Stimulated activated CD8-positive, alpha-beta memory T cell treated with anti-CD3 and anti-CD28 coated beads, Interleukin-2, amount 100 ng/mL, for 1 hour (primary cell): ENCODE data around the gene BMP2K.
"Not testable (repeated sequence)": the region's sequence is repeated elsewhere in the genome, so short reads cannot be mapped to it uniquely, and the experiment has no call there.

Source experiments
- DNase-seq, 2 donors: peaks; one replicate each; pipeline ENCODE4 v3.0.0-alpha.2; 2020; ENCODE audit warnings: low read depth in 2 of 2

The BMP2K gene

GRCh38 chr4:78795594-78796416 is 19.7 kb downstream of the BMP2K start:
- DNase-seq: not testable (repeated sequence)

GRCh38 chr4:78796526-78796925 is 20.4 kb downstream of the BMP2K start:
- DNase-seq: no peak

- DNase-seq: no peak
Observed at GRCh38 chr4:78797777-78798284, 21.7 kb downstream of the BMP2K start.

DNA sequence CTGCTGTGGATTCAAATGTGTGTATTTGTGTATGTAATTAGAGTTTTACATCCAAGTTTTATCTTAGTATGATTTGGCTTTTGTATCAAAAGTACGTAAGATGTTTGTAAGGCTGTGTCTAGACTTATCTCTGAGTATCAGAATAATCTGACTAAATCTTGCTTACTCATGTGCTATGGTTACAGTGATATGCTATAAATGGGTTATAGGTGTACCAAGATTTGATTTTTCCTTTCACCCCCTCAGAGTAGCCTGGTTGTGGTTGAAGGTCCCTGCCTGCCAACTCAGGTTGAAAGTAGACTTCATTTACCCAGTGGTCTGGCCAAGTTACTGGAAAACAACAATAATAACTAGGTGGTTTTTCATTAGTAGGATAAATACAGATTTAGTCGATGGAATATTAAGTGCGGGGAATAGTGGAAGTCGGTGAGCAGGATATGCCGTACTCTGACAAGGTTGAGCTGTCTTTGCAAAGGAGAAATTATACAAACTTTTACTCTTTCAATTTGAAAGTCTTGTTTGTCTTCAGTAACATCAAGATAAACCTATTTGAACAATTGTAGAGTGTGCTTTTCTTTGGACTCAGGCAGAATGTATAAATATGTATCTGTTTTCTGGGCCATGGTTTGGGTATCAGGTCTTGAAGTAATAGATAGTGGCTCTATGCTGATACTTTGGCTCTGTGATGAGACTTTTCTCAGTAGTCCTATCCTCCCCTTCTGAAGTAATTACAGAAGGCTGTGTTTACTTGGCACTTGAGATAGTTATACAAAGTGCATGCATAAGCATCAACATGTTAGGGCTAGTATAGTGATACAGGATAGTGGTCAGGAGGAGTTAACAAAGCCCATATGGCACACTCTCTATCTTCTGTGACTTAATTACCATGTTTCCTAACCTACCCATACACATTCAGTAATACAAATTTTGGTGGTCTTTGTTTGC is 23.7 kb downstream of the BMP2K start:
- no peak for DNase-seq

DNA sequence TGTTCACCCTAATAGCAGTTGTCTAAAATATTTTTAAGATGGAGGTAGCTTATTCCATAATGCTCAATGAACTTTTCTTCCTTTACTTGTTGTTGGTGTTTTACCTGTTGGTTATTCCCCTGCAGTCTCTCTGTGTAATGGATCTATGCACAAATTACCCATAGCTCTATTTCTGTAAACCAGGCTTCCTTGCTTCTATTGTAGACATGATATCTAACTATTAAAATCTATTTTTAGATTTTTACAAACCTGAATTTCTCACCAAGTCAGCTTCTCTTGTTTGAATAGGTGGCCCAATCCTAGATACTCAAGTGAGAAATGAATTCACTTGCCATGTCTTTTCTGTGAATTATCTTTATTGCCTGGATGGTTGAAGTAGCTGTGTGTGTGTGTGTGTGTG is 24.8 kb downstream of the BMP2K start:
- DNase-seq: no peak

DNA sequence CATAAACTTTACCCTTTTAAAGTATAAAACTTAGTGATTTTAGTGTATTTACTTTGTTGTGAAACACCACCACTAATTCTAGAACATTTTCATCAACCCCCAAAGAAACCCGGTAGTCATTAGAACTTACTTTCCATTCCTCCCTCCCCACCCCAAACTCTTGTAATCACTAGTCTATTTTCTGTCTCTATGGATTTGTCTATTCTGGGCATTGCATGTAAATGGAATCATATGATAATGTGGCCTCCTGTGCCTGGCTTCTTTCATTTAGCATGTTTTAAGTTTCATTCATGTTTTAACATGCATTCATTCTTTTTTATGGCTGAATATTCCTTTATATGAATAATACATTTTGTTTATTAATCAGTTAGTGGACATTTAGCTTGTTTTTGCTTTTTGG is 27.8 kb downstream of the BMP2K start:
- no peak for DNase-seq

- DNase-seq: no peak
Observed at GRCh38 chr4:78806943-78807460, 30.9 kb downstream of the BMP2K start.

GRCh38 chr4:78809295-78809694 is 33.1 kb downstream of the BMP2K start:
- DNase-seq: no peak

- no peak for DNase-seq
Observed at GRCh38 chr4:78809928-78810835, 34.0 kb downstream of the BMP2K start.

GRCh38 chr4:78811034-78811433 is 34.9 kb downstream of the BMP2K start:
- DNase-seq: no peak

GRCh38 chr4:78818530-78819079 is 42.5 kb downstream of the BMP2K start:
- DNase-seq: no peak

- DNase-seq: no peak
Observed at GRCh38 chr4:78824001-78824400, 47.9 kb downstream of the BMP2K start.

GRCh38 chr4:78827191-78827590 is 51.0 kb downstream of the BMP2K start:
- DNase-seq: no peak

GRCh38 chr4:78829296-78829695 is 53.1 kb downstream of the BMP2K start:
- DNase-seq: no peak

DNA sequence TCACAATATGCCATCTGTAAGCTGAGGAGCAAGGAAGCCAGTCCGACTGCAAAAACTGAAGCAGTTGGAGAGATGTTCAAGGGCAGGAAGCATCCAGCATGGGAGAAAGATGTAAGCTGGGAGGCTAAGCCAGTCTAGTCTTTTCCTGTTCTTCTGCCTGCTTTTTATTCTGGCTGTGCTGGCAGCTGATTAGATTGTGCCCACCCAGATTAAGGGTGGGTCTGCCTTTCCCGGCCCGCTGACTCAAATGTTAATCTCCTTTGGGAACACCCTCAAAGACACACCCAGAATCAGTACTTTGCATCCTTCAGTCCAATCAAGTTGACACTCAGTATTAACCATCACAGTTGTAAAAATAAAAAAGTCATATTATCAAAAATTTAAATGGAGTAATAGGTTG is 63.5 kb downstream of the BMP2K start:
- not testable (repeated sequence) for DNase-seq

- DNase-seq: not testable (repeated sequence)
Observed at GRCh38 chr4:78840286-78840685, 64.1 kb downstream of the BMP2K start.

- no peak for DNase-seq
Observed at GRCh38 chr4:78845472-78845871, 69.3 kb downstream of the BMP2K start.

DNA sequence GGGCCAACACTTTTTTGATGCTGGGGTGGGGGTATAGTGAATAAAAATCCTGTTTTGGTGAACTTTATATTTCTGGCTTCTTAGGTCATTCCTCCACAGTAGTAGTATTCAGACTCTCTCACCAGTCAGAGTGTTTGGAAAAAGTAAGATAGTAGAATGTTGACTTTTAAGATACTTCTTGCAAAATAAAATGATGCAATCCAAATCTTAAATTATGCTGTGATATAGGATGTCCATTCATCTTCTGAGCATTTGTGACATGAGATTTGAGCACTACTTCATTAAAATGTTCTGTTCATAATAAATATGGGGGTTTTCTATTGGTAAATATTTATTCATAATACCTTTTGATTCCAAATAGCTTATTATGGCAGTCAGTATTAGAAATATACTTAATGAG is 70.1 kb downstream of the BMP2K start:
- DNase-seq: no peak

GRCh38 chr4:78862314-78862737 is 86.2 kb downstream of the BMP2K start:
- DNase-seq: no peak

GRCh38 chr4:78863254-78863869 is 87.2 kb downstream of the BMP2K start:
- DNase-seq: no peak
